ENCODE data around the gene DMRT2.

DMRT2 gene

DNA sequence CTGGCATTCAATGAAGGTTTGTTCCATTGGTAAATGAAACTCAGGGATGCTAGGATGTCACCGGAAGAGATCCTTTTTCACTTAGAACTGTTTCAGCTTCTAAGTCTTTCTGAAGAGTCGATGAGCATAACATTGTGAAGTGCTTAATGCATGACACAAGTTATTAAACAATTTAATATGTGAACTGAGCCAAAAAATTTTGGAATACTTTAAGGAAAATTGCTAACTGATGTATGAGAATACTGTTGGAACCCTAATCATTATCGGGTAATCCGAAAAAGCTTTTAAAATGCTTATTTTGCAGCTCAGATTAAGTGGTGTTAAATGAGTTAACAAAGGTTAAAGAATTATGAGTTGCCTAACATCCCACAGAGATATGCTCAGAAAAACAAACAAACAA lies 34.9 kb downstream of the DMRT2 start:
- no peak overlapping the region for H3K4me3 ChIP-seq (ENCODE audit: low read depth, low read length)
- DNase-seq (ENCODE audit: low read depth): no peak

DNA sequence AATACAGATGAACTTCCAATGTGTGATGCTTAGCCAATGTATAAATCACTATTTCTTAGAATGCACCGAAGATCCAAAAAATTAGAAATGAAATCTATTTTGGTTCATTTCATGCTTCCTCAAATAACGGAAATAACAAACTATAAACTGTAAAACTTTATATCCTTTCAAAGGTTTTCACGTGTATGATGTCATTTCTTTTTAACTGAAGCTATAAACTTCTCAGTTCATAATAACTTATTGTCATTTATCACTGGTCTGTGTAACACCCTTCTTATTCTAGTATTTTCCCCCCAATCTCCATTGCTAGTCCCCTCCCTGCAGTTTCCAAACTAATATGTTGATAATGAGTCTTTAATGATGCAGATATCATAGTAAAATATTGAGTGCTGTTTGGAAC lies 36.4 kb downstream of the DMRT2 start:
- no peak for DNase-seq (ENCODE audit: low read depth)
- H3K4me3 ChIP-seq (ENCODE audit: low read depth, low read length): no peak overlapping the region

- no peak for DNase-seq (ENCODE audit: low read depth)
- no peak overlapping the region for H3K4me3 ChIP-seq (ENCODE audit: low read depth, low read length)
Observed at GRCh38 chr9:1087120-1087881, 37.1 kb downstream of the DMRT2 start.

GRCh38 chr9:1094749-1095148 lies 44.6 kb downstream of the DMRT2 start:
- DNase-seq (ENCODE audit: low read depth): no peak
- no peak overlapping the region for H3K4me3 ChIP-seq (ENCODE audit: low read depth, low read length)

DNA sequence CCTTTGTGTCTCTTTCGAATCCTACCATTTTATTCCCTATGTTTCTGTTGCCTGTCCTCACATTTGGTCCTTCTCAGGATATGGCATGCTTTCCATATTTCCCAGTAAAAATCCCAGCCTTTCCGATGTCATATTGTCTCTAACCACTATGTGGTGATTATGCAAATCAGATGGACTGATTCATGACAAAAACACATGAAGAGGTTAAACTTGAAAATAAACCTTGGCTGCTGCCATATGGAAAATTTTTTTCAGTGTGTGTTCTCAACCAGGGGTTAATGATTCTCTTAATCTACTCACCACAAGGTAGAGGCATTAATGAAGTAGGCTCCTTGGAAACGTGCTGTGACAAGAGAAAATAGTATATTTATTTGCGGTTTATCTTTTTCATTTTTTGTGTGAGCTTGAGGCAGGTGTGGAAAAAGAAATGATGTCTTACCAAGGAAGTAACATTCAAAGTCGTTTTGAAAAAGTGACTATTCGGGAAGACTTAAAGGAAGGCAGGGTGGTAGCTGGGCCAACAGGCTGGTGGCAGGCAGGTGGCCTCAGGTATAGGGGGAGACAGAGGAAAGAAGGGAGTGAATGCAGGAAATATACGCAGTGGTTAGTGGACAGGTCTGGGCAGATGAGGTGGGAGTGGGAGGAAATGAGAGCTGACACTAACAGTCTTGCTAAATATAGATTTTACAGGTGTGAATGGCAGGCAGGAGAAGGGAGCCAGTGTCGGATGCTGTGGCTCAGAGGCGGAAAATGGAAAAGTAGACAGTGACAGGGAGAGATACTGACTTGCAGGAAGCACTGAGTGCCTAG lies 46.2 kb downstream of the DMRT2 start:
- H3K4me3 ChIP-seq (ENCODE audit: low read depth, low read length): no peak overlapping the region
- no peak for DNase-seq (ENCODE audit: low read depth)

- no peak overlapping the region for H3K4me3 ChIP-seq (ENCODE audit: low read depth, low read length)
- DNase-seq (ENCODE audit: low read depth): no peak
Observed at GRCh38 chr9:1098551-1098950, 48.4 kb downstream of the DMRT2 start.

GRCh38 chr9:1100201-1100600 lies 50.0 kb downstream of the DMRT2 start:
- DNase-seq (ENCODE audit: low read depth): no peak
- H3K4me3 ChIP-seq (ENCODE audit: low read depth, low read length): no peak overlapping the region

GRCh38 chr9:1100945-1101344 lies 50.8 kb downstream of the DMRT2 start:
- H3K4me3 ChIP-seq (ENCODE audit: low read depth, low read length): no peak overlapping the region
- peak; percentile 12 for DNase-seq (ENCODE audit: low read depth)

- no peak for DNase-seq (ENCODE audit: low read depth)
- no peak overlapping the region for H3K4me3 ChIP-seq (ENCODE audit: low read depth, low read length)
Observed at GRCh38 chr9:1101846-1102641, 51.9 kb downstream of the DMRT2 start.

DNA sequence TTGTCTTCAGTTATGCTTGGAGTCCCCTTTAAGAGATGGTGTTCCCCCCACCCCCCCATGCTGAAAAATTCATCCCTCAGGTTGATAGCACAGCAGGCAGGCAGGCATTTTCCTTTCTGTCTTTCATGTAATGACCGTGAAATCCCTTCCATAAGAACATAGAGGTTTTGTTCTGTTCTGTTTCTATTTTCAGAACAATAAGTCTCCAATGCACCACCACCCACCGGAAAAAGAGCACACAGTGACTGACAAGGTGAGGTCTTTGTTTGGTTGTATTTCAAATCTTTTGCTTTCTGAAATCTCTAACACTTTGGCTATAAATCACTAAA lies 52.4 kb downstream of the DMRT2 start:
- DNase-seq (ENCODE audit: low read depth): no peak
- H3K4me3 ChIP-seq (ENCODE audit: low read depth, low read length): no peak overlapping the region
